ENCODE measurements around the gene CCKAR.
A peak's percentile ranks its signal among the peaks of the same experiment; 100 is the strongest.

CCKAR gene

GRCh38 chr4:26489101-26489985 is 941 bp downstream of the CCKAR start:
- DNase-seq, result no peak

- DNase-seq, result no peak
These were observed 4.6 kb downstream of the CCKAR start for GRCh38 chr4:26485684-26486083.

GRCh38 chr4:26484516-26484915 is 5.8 kb downstream of the CCKAR start:
- DNase-seq, result no peak

- no peak for DNase-seq
These were observed 6.2 kb downstream of the CCKAR start for GRCh38 chr4:26484032-26484515.

GRCh38 chr4:26482508-26483462 is 7.5 kb downstream of the CCKAR start:
- no peak for DNase-seq

- no peak for DNase-seq
These were observed 12.0 kb downstream of the CCKAR start for GRCh38 chr4:26478330-26478729.

- DNase-seq, result no peak
These were observed 13.7 kb downstream of the CCKAR start for GRCh38 chr4:26476545-26476944.

GRCh38 chr4:26475716-26476115 is 14.6 kb downstream of the CCKAR start:
- DNase-seq, result no peak

GRCh38 chr4:26474551-26474950 is 15.7 kb downstream of the CCKAR start:
- no peak for DNase-seq

GRCh38 chr4:26473893-26474292 is 16.4 kb downstream of the CCKAR start:
- no peak for DNase-seq

GRCh38 chr4:26471890-26472289 is 18.4 kb downstream of the CCKAR start:
- DNase-seq, result no peak

GRCh38 chr4:26468977-26469376 is 21.3 kb downstream of the CCKAR start:
- DNase-seq, result no peak

- no peak for DNase-seq
These were observed 21.9 kb downstream of the CCKAR start for GRCh38 chr4:26468283-26468949.

GRCh38 chr4:26467724-26468123 is 22.6 kb downstream of the CCKAR start:
- DNase-seq, result no peak

GRCh38 chr4:26466578-26467270 is 23.6 kb downstream of the CCKAR start:
- DNase-seq, result no peak

GRCh38 chr4:26464420-26465095 is 25.7 kb downstream of the CCKAR start:
- DNase-seq, result no peak

GRCh38 chr4:26463386-26463785 is 26.9 kb downstream of the CCKAR start:
- no peak for DNase-seq

GRCh38 chr4:26462874-26463273 is 27.4 kb downstream of the CCKAR start:
- DNase-seq, result no peak

- no peak for DNase-seq
These were observed 30.3 kb downstream of the CCKAR start for GRCh38 chr4:26459756-26460530.

- peak; percentile 50 for DNase-seq
These were observed 31.1 kb downstream of the CCKAR start for GRCh38 chr4:26459054-26459755.

Measured in CD4-positive, alpha-beta T cell treated with Interleukin-21 for 1 hour (primary cell).